ENCODE measurements around the gene FHOD1.

The FHOD1 gene

GRCh38 chr16:67254801-67255552 is 7.7 kb upstream of the FHOD1 start:
- no peak for DNase-seq
- intact Hi-C loops (cut with DNase I), result loop anchor here (10.0 kb wide), 1 partner anchor 150 kb away; no protein-coding TSS in a partner anchor

GRCh38 chr16:67252609-67253497 is 5.6 kb upstream of the FHOD1 start:
- DNase-seq, result peak in 7 of 42 donors; percentile 19 to 51 (median 39)
- intact Hi-C loops (cut with DNase I), result loop anchor here (10.0 kb wide), 1 partner anchor 152 kb away; no protein-coding TSS in a partner anchor

GRCh38 chr16:67250045-67250327 is 2.7 kb upstream of the FHOD1 start:
- intact Hi-C loops (cut with DNase I), result loop anchor here (10.0 kb wide), 1 partner anchor 155 kb away; no protein-coding TSS in a partner anchor
- peak in 1 of 42 donors; percentile 54 for DNase-seq

- peak in 5 of 42 donors; percentile 15 to 39 (median 30) for DNase-seq
- intact Hi-C loops (cut with DNase I), result loop anchor here (10.0 kb wide), 1 partner anchor 155 kb away; no protein-coding TSS in a partner anchor
Observed at GRCh38 chr16:67249178-67250044, 2.1 kb upstream of the FHOD1 start.

- intact Hi-C loops (cut with DNase I), result no loop called here
- peak in 16 of 42 donors; percentile 14 to 63 (median 42) for DNase-seq
Observed at GRCh38 chr16:67248401-67249177, 1.3 kb upstream of the FHOD1 start, which contains the start of gene SLC9A5. Gene SLC9A5 (plus strand): TSS chr16:67248979. CDS start chr16:67249015, 36 bp downstream.

- no peak for DNase-seq
- intact Hi-C loops (cut with DNase I), result no loop called here
Observed at GRCh38 chr16:67248073-67248400, 756 bp upstream of the FHOD1 start.

GRCh38 chr16:67246756-67247191 is 507 bp downstream of the FHOD1 start:
- intact Hi-C loops (cut with DNase I), result no loop called here
- peak in 7 of 42 donors; percentile 17 to 46 (median 33) for DNase-seq

GRCh38 chr16:67246081-67246755 is 1.1 kb downstream of the FHOD1 start:
- peak in 40 of 42 donors; percentile 24 to 81 (median 66) for DNase-seq
- intact Hi-C loops (cut with DNase I), result no loop called here

GRCh38 chr16:67245674-67246080 is 1.6 kb downstream of the FHOD1 start:
- intact Hi-C loops (cut with DNase I), result no loop called here
- DNase-seq, result peak in 1 of 42 donors; percentile 37

GRCh38 chr16:67245186-67245585 is 2.1 kb downstream of the FHOD1 start:
- intact Hi-C loops (cut with DNase I), result no loop called here
- DNase-seq, result no peak

- peak in 30 of 42 donors; percentile 18 to 77 (median 50) for DNase-seq
- intact Hi-C loops (cut with DNase I), result no loop called here
Observed at GRCh38 chr16:67244387-67245185, 2.7 kb downstream of the FHOD1 start.

- DNase-seq, result peak in 8 of 42 donors; percentile 27 to 62 (median 44)
- intact Hi-C loops (cut with DNase I), result no loop called here
Observed at GRCh38 chr16:67243481-67243880, 3.8 kb downstream of the FHOD1 start.

GRCh38 chr16:67242138-67242730 is 5.0 kb downstream of the FHOD1 start:
- intact Hi-C loops (cut with DNase I), result no loop called here
- DNase-seq, result no peak

GRCh38 chr16:67241008-67241900 is 6.0 kb downstream of the FHOD1 start:
- DNase-seq, result peak in 15 of 42 donors; percentile 20 to 68 (median 40)
- intact Hi-C loops (cut with DNase I), result no loop called here

- intact Hi-C loops (cut with DNase I), result no loop called here
- DNase-seq, result peak in 2 of 42 donors; percentile 18 to 31
Observed at GRCh38 chr16:67240506-67240905, 6.8 kb downstream of the FHOD1 start.
